Stimulated activated naive B cell treated with anti-CD40 and anti-IgM and Interleukin-4, amounts not matched to agents 10 μg/mL and 1 μg/mL and 100 μg/mL, for 72 hours (primary cell): ENCODE measurements around the gene EP400.
A peak's percentile ranks its signal among the peaks of the same experiment; 100 is the strongest.
"Not testable (repeated sequence)": the region's sequence is repeated elsewhere in the genome, so short reads cannot be mapped to it uniquely, and the experiment has no call there.

Experiments
- ATAC-seq, 2 donors: fragments of 150-1000 bp; cut with Tn5 transposase; replicated peaks; 2 replicates each; pipeline ENCODE4 v1.10.0; 2021; ENCODE audit warnings: moderate library complexity in 1 of 2
- DNase-seq: peaks from one replicate; pipeline ENCODE4 v3.0.0; 2021
- H3K27ac Mint-ChIP-seq: one replicate; pipeline ENCODE4 v1.8.0; 2022; ENCODE audit warnings: mild to moderate bottlenecking, mixed read lengths
- H3K27me3 Mint-ChIP-seq, 2 donors: one replicate each; pipeline ENCODE4 v1.8.0; 2022; ENCODE audit warnings: mixed read lengths in 2 of 2
- H3K36me3 Mint-ChIP-seq, 2 donors: one replicate each; pipeline ENCODE4 v1.8.0; 2022; ENCODE audit warnings: mixed read lengths in 2 of 2, mild to moderate bottlenecking in 1 of 2
- H3K4me1 Mint-ChIP-seq, 2 donors: one replicate each; pipeline ENCODE4 v1.8.0; 2022; ENCODE audit warnings: mixed read lengths in 2 of 2, mild to moderate bottlenecking in 1 of 2
- H3K4me3 Mint-ChIP-seq, 2 donors: one replicate each; pipeline ENCODE4 v1.8.0; 2022; ENCODE audit warnings: mild to moderate bottlenecking in 2 of 2, mixed read lengths in 2 of 2, moderate library complexity in 1 of 2
- H3K9me3 Mint-ChIP-seq, 2 donors: one replicate each; pipeline ENCODE4 v1.8.0; 2022; ENCODE audit warnings: mixed read lengths in 2 of 2, mild to moderate bottlenecking in 1 of 2

Gene EP400

GRCh38 chr12:131944601-131945251 lies 5.0 kb upstream of the EP400 start:
- no peak for ATAC-seq
- peaks cover 5 to 6% of the 10 kb centered on the region in 2 donors for H3K4me1 Mint-ChIP-seq
- DNase-seq: no peak
- no peak overlapping the region for H3K27ac Mint-ChIP-seq
- peaks cover 40 to 42% of the 10 kb centered on the region in 2 donors for H3K36me3 Mint-ChIP-seq
- no peaks in the 10 kb centered on the region for H3K27me3 Mint-ChIP-seq
- H3K9me3 Mint-ChIP-seq: no peaks in the 10 kb centered on the region
- H3K4me3 Mint-ChIP-seq: no peak overlapping the region

GRCh38 chr12:131946757-131947156 lies 3.0 kb upstream of the EP400 start:
- Mint-ChIP-seq H3K27me3 (no peaks in the 10 kb centered on the region), H3K27ac (peak overlapping the region; percentile 81), H3K4me3 (no peak overlapping the region), H3K4me1 (peaks cover 9 to 10% of the 10 kb centered on the region in 2 donors), H3K9me3 (no peaks in the 10 kb centered on the region), H3K36me3 (peaks cover 27 to 30% of the 10 kb centered on the region in 2 donors)
- ATAC-seq (no peak), DNase-seq (no peak)

- no peaks in the 10 kb centered on the region for H3K9me3 Mint-ChIP-seq
- ATAC-seq: no peak
- H3K4me3 Mint-ChIP-seq: no peak overlapping the region
Measured at GRCh38 chr12:131947482-131948027, 2.2 kb upstream of the EP400 start.

GRCh38 chr12:131948166-131948712 lies 1.5 kb upstream of the EP400 start:
- Mint-ChIP-seq H3K27me3 (no peaks in the 10 kb centered on the region), H3K27ac (no peak overlapping the region), H3K36me3 (peaks cover 17 to 18% of the 10 kb centered on the region in 2 donors), H3K4me1 (peaks cover 15 to 20% of the 10 kb centered on the region in 2 donors), H3K9me3 (no peaks in the 10 kb centered on the region), H3K4me3 (no peak overlapping the region)
- ATAC-seq: no peak
- no peak for DNase-seq

More at GRCh38 chr12:131947482-131948027, 2.2 kb upstream of the EP400 start:
- peaks cover 23 to 24% of the 10 kb centered on the region in 2 donors for H3K36me3 Mint-ChIP-seq
- no peaks in the 10 kb centered on the region for H3K27me3 Mint-ChIP-seq
- no peak for DNase-seq
- peak overlapping the region; percentile 34 for H3K27ac Mint-ChIP-seq
- H3K4me1 Mint-ChIP-seq: peaks cover 11 to 13% of the 10 kb centered on the region in 2 donors

GRCh38 chr12:131948713-131949430 lies 870 bp upstream of the EP400 start:
- peaks cover 12 to 13% of the 10 kb centered on the region in 2 donors for H3K36me3 Mint-ChIP-seq
- not testable (repeated sequence) for ATAC-seq, H3K27me3 Mint-ChIP-seq, DNase-seq, H3K9me3 Mint-ChIP-seq
- peaks cover 16 to 21% of the 10 kb centered on the region in 2 donors for H3K4me1 Mint-ChIP-seq
- peak overlapping the region; percentile 82 for H3K27ac Mint-ChIP-seq
- peak overlapping the region; percentile 76 to 81 for H3K4me3 Mint-ChIP-seq

GRCh38 chr12:131950182-131950913 lies 606 bp downstream of the EP400 start:
- peak; percentile 43 for DNase-seq
- peaks cover 0 to 1% of the 10 kb centered on the region in 2 donors for H3K36me3 Mint-ChIP-seq
- no peaks in the 10 kb centered on the region for H3K27me3 Mint-ChIP-seq

GRCh38 chr12:131953810-131954209 lies 4.1 kb downstream of the EP400 start:
- H3K9me3 Mint-ChIP-seq, DNase-seq, H3K4me3 Mint-ChIP-seq, H3K36me3 Mint-ChIP-seq, H3K27ac Mint-ChIP-seq, ATAC-seq, H3K27me3 Mint-ChIP-seq: not testable (repeated sequence)
- peaks cover 30 to 51% of the 10 kb centered on the region in 2 donors for H3K4me1 Mint-ChIP-seq

More at GRCh38 chr12:131950182-131950913, 606 bp downstream of the EP400 start:
- peak overlapping the region; percentile 88 to 91 for H3K4me3 Mint-ChIP-seq
- peaks cover 14 to 28% of the 10 kb centered on the region in 2 donors for H3K4me1 Mint-ChIP-seq
- H3K27ac Mint-ChIP-seq: peak overlapping the region; percentile 96
- H3K9me3 Mint-ChIP-seq: no peaks in the 10 kb centered on the region
- peak; percentile 44 to 49 for ATAC-seq

GRCh38 chr12:131954460-131954859 lies 4.7 kb downstream of the EP400 start:
- H3K4me3 Mint-ChIP-seq, DNase-seq, ATAC-seq, H3K27ac Mint-ChIP-seq, H3K27me3 Mint-ChIP-seq, H3K36me3 Mint-ChIP-seq, H3K9me3 Mint-ChIP-seq: not testable (repeated sequence)
- peaks cover 36 to 57% of the 10 kb centered on the region in 2 donors for H3K4me1 Mint-ChIP-seq

GRCh38 chr12:131959116-131959515 lies 9.4 kb downstream of the EP400 start:
- DNase-seq (no peak), ATAC-seq (no peak)
- peaks cover 6 to 21% of the 10 kb centered on the region in 2 donors for H3K36me3 Mint-ChIP-seq
- H3K27me3 Mint-ChIP-seq: no peaks in the 10 kb centered on the region
- H3K4me3 Mint-ChIP-seq: no peak overlapping the region
- H3K9me3 Mint-ChIP-seq: no peaks in the 10 kb centered on the region
- H3K4me1 Mint-ChIP-seq: peaks cover 36 to 75% of the 10 kb centered on the region in 2 donors
- peak overlapping the region; percentile 26 for H3K27ac Mint-ChIP-seq

- no peaks in the 10 kb centered on the region for H3K9me3 Mint-ChIP-seq
- DNase-seq: no peak
- no peak overlapping the region for H3K4me3 Mint-ChIP-seq
- ATAC-seq: no peak
- H3K27ac Mint-ChIP-seq: peak overlapping the region; percentile 26
- H3K4me1 Mint-ChIP-seq: peaks cover 39 to 74% of the 10 kb centered on the region in 2 donors
- no peaks in the 10 kb centered on the region for H3K27me3 Mint-ChIP-seq
- H3K36me3 Mint-ChIP-seq: peaks cover 6 to 25% of the 10 kb centered on the region in 2 donors
Measured at GRCh38 chr12:131959641-131960589, 10.2 kb downstream of the EP400 start.

- not testable (repeated sequence) for H3K4me3 Mint-ChIP-seq, ATAC-seq, H3K27ac Mint-ChIP-seq, H3K27me3 Mint-ChIP-seq, H3K9me3 Mint-ChIP-seq, DNase-seq
- H3K4me1 Mint-ChIP-seq: peaks cover 37 to 70% of the 10 kb centered on the region in 2 donors
- peaks cover 6 to 29% of the 10 kb centered on the region in 2 donors for H3K36me3 Mint-ChIP-seq
Measured at GRCh38 chr12:131960590-131961325, 11.0 kb downstream of the EP400 start.

- H3K27ac Mint-ChIP-seq, DNase-seq, ATAC-seq, H3K27me3 Mint-ChIP-seq, H3K4me3 Mint-ChIP-seq, H3K9me3 Mint-ChIP-seq: not testable (repeated sequence)
- Mint-ChIP-seq H3K4me1 (peaks cover 33 to 64% of the 10 kb centered on the region in 2 donors), H3K36me3 (peaks cover 6 to 26% of the 10 kb centered on the region in 2 donors)
Measured at GRCh38 chr12:131961328-131961727, 11.6 kb downstream of the EP400 start.
